ENCODE data around the gene B4GALT5. TPM values are rescaled to one million over a fixed set of nuclear protein-coding genes. Genes with fewer than 3 reads are reported as not detected.

The B4GALT5 gene
- total and polyA plus RNA-seq, 4 donors, result 8.3 to 38.3 (median 22.3) TPM

GRCh38 chr20:49682278-49682677 is 31.4 kb downstream of the B4GALT5 start:
- intact Hi-C loops (cut with DNase I), result no loop called here
- Histone ChIP-seq H3K4me1 (ENCODE audit: control insufficient read depth in 1 of 2, insufficient read depth in 2 of 2, low read length in 2 of 2) (peaks cover 5 to 18% of the 10 kb centered on the region in 2 donors), H3K27ac (ENCODE audit: low read depth in 1 of 2, low read length in 2 of 2) (no peak overlapping the region), H3K9me3 (ENCODE audit: control insufficient read depth, low read length) (no peaks in the 10 kb centered on the region), H3K36me3 (ENCODE audit: control insufficient read depth in 1 of 2, insufficient read depth in 2 of 2, low read length in 1 of 2) (no peaks in the 10 kb centered on the region), H3K27me3 (ENCODE audit: control insufficient read depth in 1 of 2, insufficient read depth in 2 of 2, low read length in 1 of 2) (no peaks in the 10 kb centered on the region), H3K4me3 (ENCODE audit: low read length in 2 of 2) (no peak overlapping the region)
- no peak for DNase-seq
- 84 to 87% methylated on average over 8 of the region's 8 CpGs for WGBS, 2 donors
- ATAC-seq (ENCODE audit: low FRiP score), result no peak

GRCh38 chr20:49681850-49682216 is 31.8 kb downstream of the B4GALT5 start:
- no peaks in the 10 kb centered on the region for H3K27me3 ChIP-seq (ENCODE audit: control insufficient read depth in 1 of 2, insufficient read depth in 2 of 2, low read length in 1 of 2)
- H3K4me3 ChIP-seq (ENCODE audit: low read length in 2 of 2), result no peak overlapping the region
- H3K4me1 ChIP-seq (ENCODE audit: control insufficient read depth in 1 of 2, insufficient read depth in 2 of 2, low read length in 2 of 2), result peaks cover 5 to 18% of the 10 kb centered on the region in 2 donors
- DNase-seq (no peak), ATAC-seq (ENCODE audit: low FRiP score) (no peak)
- 97 to 98% methylated on average over 3 of the region's 3 CpGs for WGBS, 2 donors
- H3K9me3 ChIP-seq (ENCODE audit: control insufficient read depth, low read length), result no peaks in the 10 kb centered on the region
- H3K36me3 ChIP-seq (ENCODE audit: control insufficient read depth in 1 of 2, insufficient read depth in 2 of 2, low read length in 1 of 2), result no peaks in the 10 kb centered on the region
- intact Hi-C loops (cut with DNase I), result no loop called here
- no peak overlapping the region for H3K27ac ChIP-seq (ENCODE audit: low read depth in 1 of 2, low read length in 2 of 2)

GRCh38 chr20:49680484-49680883 is 33.2 kb downstream of the B4GALT5 start:
- Histone ChIP-seq H3K9me3 (ENCODE audit: control insufficient read depth, low read length) (no peaks in the 10 kb centered on the region), H3K4me1 (ENCODE audit: control insufficient read depth in 1 of 2, insufficient read depth in 2 of 2, low read length in 2 of 2) (peaks cover 6 to 11% of the 10 kb centered on the region in 2 donors), H3K27me3 (ENCODE audit: control insufficient read depth in 1 of 2, insufficient read depth in 2 of 2, low read length in 1 of 2) (no peaks in the 10 kb centered on the region), H3K36me3 (ENCODE audit: control insufficient read depth in 1 of 2, insufficient read depth in 2 of 2, low read length in 1 of 2) (no peaks in the 10 kb centered on the region), H3K27ac (ENCODE audit: low read depth in 1 of 2, low read length in 2 of 2) (no peak overlapping the region), H3K4me3 (ENCODE audit: low read length in 2 of 2) (no peak overlapping the region)
- DNase-seq (no peak), ATAC-seq (ENCODE audit: low FRiP score) (no peak)
- WGBS, 2 donors, result 68 to 77% methylated on average over 6 of the region's 6 CpGs
- intact Hi-C loops (cut with DNase I), result no loop called here

- Histone ChIP-seq H3K4me1 (ENCODE audit: control insufficient read depth in 1 of 2, insufficient read depth in 2 of 2, low read length in 2 of 2) (peaks cover 7 to 8% of the 10 kb centered on the region in 2 donors), H3K27me3 (ENCODE audit: control insufficient read depth in 1 of 2, insufficient read depth in 2 of 2, low read length in 1 of 2) (no peaks in the 10 kb centered on the region), H3K36me3 (ENCODE audit: control insufficient read depth in 1 of 2, insufficient read depth in 2 of 2, low read length in 1 of 2) (no peaks in the 10 kb centered on the region), H3K4me3 (ENCODE audit: low read length in 2 of 2) (no peak overlapping the region), H3K27ac (ENCODE audit: low read depth in 1 of 2, low read length in 2 of 2) (no peak overlapping the region), H3K9me3 (ENCODE audit: control insufficient read depth, low read length) (no peaks in the 10 kb centered on the region)
- no peak for ATAC-seq (ENCODE audit: low FRiP score)
- intact Hi-C loops (cut with DNase I), result loop anchor here in 1 of 2 donors (5.0 kb wide), 1 partner anchor 33 kb away; the partner anchor contains the start of gene B4GALT5
- 96% methylated on average over 1 of the region's 1 CpG for whole genome bisulfite sequencing, 2 donors
- no peak for DNase-seq
Measured at GRCh38 chr20:49679634-49680033, 34.0 kb downstream of the B4GALT5 start.

- Histone ChIP-seq H3K9me3 (ENCODE audit: control insufficient read depth, low read length) (no peaks in the 10 kb centered on the region), H3K36me3 (ENCODE audit: control insufficient read depth in 1 of 2, insufficient read depth in 2 of 2, low read length in 1 of 2) (no peaks in the 10 kb centered on the region), H3K4me3 (ENCODE audit: low read length in 2 of 2) (no peak overlapping the region), H3K27ac (ENCODE audit: low read depth in 1 of 2, low read length in 2 of 2) (peak overlapping the region in 1 of 2 donors; percentile 21), H3K4me1 (ENCODE audit: control insufficient read depth in 1 of 2, insufficient read depth in 2 of 2, low read length in 2 of 2) (peaks cover 6 to 9% of the 10 kb centered on the region in 2 donors), H3K27me3 (ENCODE audit: control insufficient read depth in 1 of 2, insufficient read depth in 2 of 2, low read length in 1 of 2) (no peaks in the 10 kb centered on the region)
- intact Hi-C loops (cut with DNase I), result loop anchor here in 1 of 2 donors (5.0 kb wide), 1 partner anchor 34 kb away; the partner anchor contains the start of gene B4GALT5
- ATAC-seq (ENCODE audit: low FRiP score), result no peak
- no peak for DNase-seq
- 80 to 81% methylated on average over 11 of the region's 11 CpGs for WGBS, 2 donors
Measured at GRCh38 chr20:49677777-49678758, 35.6 kb downstream of the B4GALT5 start.

- no peaks in the 10 kb centered on the region for H3K9me3 ChIP-seq (ENCODE audit: control insufficient read depth, low read length)
- H3K4me3 ChIP-seq (ENCODE audit: low read length in 2 of 2), result no peak overlapping the region
- DNase-seq, result no peak
- H3K36me3 ChIP-seq (ENCODE audit: control insufficient read depth in 1 of 2, insufficient read depth in 2 of 2, low read length in 1 of 2), result no peaks in the 10 kb centered on the region
- peaks cover 10 to 13% of the 10 kb centered on the region in 2 donors for H3K4me1 ChIP-seq (ENCODE audit: control insufficient read depth in 1 of 2, insufficient read depth in 2 of 2, low read length in 2 of 2)
- intact Hi-C loops (cut with DNase I), result loop anchor here in 1 of 2 donors (5.0 kb wide), 1 partner anchor 36 kb away; the partner anchor contains the start of gene B4GALT5
- H3K27ac ChIP-seq (ENCODE audit: low read depth in 1 of 2, low read length in 2 of 2), result no peak overlapping the region
- WGBS, 2 donors, result 77 to 82% methylated on average over 6 of the region's 6 CpGs
- ATAC-seq (ENCODE audit: low FRiP score), result peak; percentile 42
- H3K27me3 ChIP-seq (ENCODE audit: control insufficient read depth in 1 of 2, insufficient read depth in 2 of 2, low read length in 1 of 2), result no peaks in the 10 kb centered on the region
Measured at GRCh38 chr20:49676581-49677291, 36.9 kb downstream of the B4GALT5 start.

- no peak for DNase-seq
- ATAC-seq (ENCODE audit: low FRiP score), result no peak
- no peak overlapping the region for H3K4me3 ChIP-seq (ENCODE audit: low read length in 2 of 2)
- 79 to 85% methylated on average over 9 of the region's 9 CpGs for WGBS, 2 donors
- H3K9me3 ChIP-seq (ENCODE audit: control insufficient read depth, low read length), result no peaks in the 10 kb centered on the region
- H3K36me3 ChIP-seq (ENCODE audit: control insufficient read depth in 1 of 2, insufficient read depth in 2 of 2, low read length in 1 of 2), result no peaks in the 10 kb centered on the region
- no peaks in the 10 kb centered on the region for H3K27me3 ChIP-seq (ENCODE audit: control insufficient read depth in 1 of 2, insufficient read depth in 2 of 2, low read length in 1 of 2)
- intact Hi-C loops (cut with DNase I), result loop anchor here in 1 of 2 donors (5.0 kb wide), 1 partner anchor 37 kb away; the partner anchor contains the start of gene B4GALT5
- no peak overlapping the region for H3K27ac ChIP-seq (ENCODE audit: low read depth in 1 of 2, low read length in 2 of 2)
- H3K4me1 ChIP-seq (ENCODE audit: control insufficient read depth in 1 of 2, insufficient read depth in 2 of 2, low read length in 2 of 2), result peaks cover 10 to 13% of the 10 kb centered on the region in 2 donors
Measured at GRCh38 chr20:49675368-49676151, 38.1 kb downstream of the B4GALT5 start.
